H9 (cell line): Measurements from ENCODE around the gene PSMD6. TPM values are rescaled to one million over a fixed set of nuclear protein-coding genes. Genes with fewer than 3 reads are reported as not detected.

Experiments
- DNase-seq: peaks from one replicate; pipeline ENCODE4 v3.0.0-alpha.2; 2017
- H2AFZ ChIP-seq: one replicate; pipeline ENCODE4 v1.6.1; 2013; ENCODE audit warnings: mild to moderate bottlenecking, low read length, control low read depth, moderate library complexity
- H2AK5ac ChIP-seq: 2 replicates; pipeline ENCODE4 v1.6.1; 2013; ENCODE audit warnings: low read length, control low read depth, mixed read lengths; ENCODE audit not compliant: insufficient read length
- H2BK120ac ChIP-seq: one replicate; pipeline ENCODE4 v1.6.1; 2013; ENCODE audit warnings: low read depth, mild to moderate bottlenecking, low read length, control low read depth, inconsistent platforms; ENCODE audit not compliant: poor library complexity, severe bottlenecking
- H2BK12ac ChIP-seq: 2 replicates; pipeline ENCODE4 v1.6.1; 2013; ENCODE audit warnings: low read length, control low read depth, mixed read lengths, low read depth; ENCODE audit not compliant: insufficient read length
- H2BK15ac ChIP-seq: 2 replicates; pipeline ENCODE4 v1.6.1; 2013; ENCODE audit warnings: low read depth, low read length, control low read depth
- H2BK20ac ChIP-seq: one replicate; pipeline ENCODE4 v1.6.1; 2013; ENCODE audit warnings: low read depth, mild to moderate bottlenecking, low read length, control low read depth, inconsistent platforms; ENCODE audit not compliant: poor library complexity, severe bottlenecking
- H2BK5ac ChIP-seq: 2 replicates; pipeline ENCODE4 v1.6.1; 2013; ENCODE audit warnings: low read length, control low read depth, mixed read lengths; ENCODE audit not compliant: insufficient read length
- H3K14ac ChIP-seq: 2 replicates; pipeline ENCODE4 v1.6.1; 2013; ENCODE audit warnings: low read length, control low read depth; ENCODE audit not compliant: insufficient read depth
- H3K18ac ChIP-seq: 2 replicates; pipeline ENCODE4 v1.6.1; 2013; ENCODE audit warnings: low read depth, mild to moderate bottlenecking, mixed read lengths, low read length, control low read depth; ENCODE audit not compliant: insufficient read length
- H3K23ac ChIP-seq: 2 replicates; pipeline ENCODE4 v1.6.1; 2013; ENCODE audit warnings: low read length, control low read depth, mixed read lengths, low read depth; ENCODE audit not compliant: insufficient read length
- H3K23me2 ChIP-seq: 2 replicates; pipeline ENCODE4 v1.6.1; 2013; ENCODE audit warnings: low read depth, mild to moderate bottlenecking, mixed read lengths, low read length, control low read depth; ENCODE audit not compliant: insufficient read length, poor library complexity, severe bottlenecking
- H3K27ac ChIP-seq: 2 replicates; pipeline ENCODE4 v1.5.1; 2013; ENCODE audit warnings: low read length, control low read depth, mixed read lengths, low read depth; ENCODE audit not compliant: insufficient read length
- H3K27me3 ChIP-seq: 2 replicates; pipeline ENCODE4 v1.6.1; 2013; ENCODE audit warnings: low read length, control low read depth, inconsistent platforms; ENCODE audit not compliant: insufficient read depth
- H3K4ac ChIP-seq: 2 replicates; pipeline ENCODE4 v1.6.1; 2013; ENCODE audit warnings: low read depth, mild to moderate bottlenecking, control low read depth, inconsistent platforms, low read length, moderate library complexity
- H3K4me1 ChIP-seq: 2 replicates; pipeline ENCODE4 v1.6.1; 2013; ENCODE audit warnings: low read length, control low read depth, inconsistent platforms; ENCODE audit not compliant: insufficient read depth
- H3K4me2 ChIP-seq: 2 replicates; pipeline ENCODE4 v1.6.1; 2013; ENCODE audit warnings: low read length, control low read depth, mixed read lengths; ENCODE audit not compliant: insufficient read length, insufficient read depth
- H3K56ac ChIP-seq: 2 replicates; pipeline ENCODE4 v1.6.1; 2013; ENCODE audit warnings: low read depth, mild to moderate bottlenecking, mixed read lengths, low read length, control low read depth; ENCODE audit not compliant: insufficient read length
- H3K79me1 ChIP-seq: 2 replicates; pipeline ENCODE4 v1.6.1; 2013; ENCODE audit warnings: low read depth, mild to moderate bottlenecking, moderate library complexity, low read length, control low read depth, inconsistent platforms; ENCODE audit not compliant: insufficient read depth, poor library complexity, severe bottlenecking
- H3K79me2 ChIP-seq: 2 replicates; pipeline ENCODE4 v1.6.1; 2013; ENCODE audit warnings: low read length, control low read depth, inconsistent platforms; ENCODE audit not compliant: insufficient read depth
- H3K9ac ChIP-seq: 2 replicates; pipeline ENCODE4 v1.6.1; 2013; ENCODE audit warnings: low read length, control low read depth, mixed read lengths; ENCODE audit not compliant: insufficient read length; ENCODE audit errors: extremely low read depth
- H3K9me3 ChIP-seq: one replicate; pipeline ENCODE4 v1.6.1; 2013; ENCODE audit warnings: low read depth, low read length, inconsistent platforms; ENCODE audit not compliant: control insufficient read depth
- H3T11ph ChIP-seq: one replicate; pipeline ENCODE4 v1.6.1; 2013; ENCODE audit warnings: mild to moderate bottlenecking, low read length, control low read depth, inconsistent platforms
- H4K20me1 ChIP-seq: one replicate; pipeline ENCODE4 v1.6.1; 2013; ENCODE audit not compliant: control insufficient read depth, insufficient read length, insufficient read depth
- H4K5ac ChIP-seq: 2 replicates; pipeline ENCODE4 v1.6.1; 2013; ENCODE audit warnings: low read depth, mild to moderate bottlenecking, mixed read lengths, low read length, control low read depth; ENCODE audit not compliant: insufficient read length
- H4K8ac ChIP-seq: replicated peaks from 2 replicates; pipeline ENCODE4 v1.6.1; 2013; ENCODE audit warnings: low read length, control low read depth, mixed read lengths, low read depth; ENCODE audit not compliant: insufficient read length
- H4K91ac ChIP-seq: 2 replicates; pipeline ENCODE4 v1.6.1; 2013; ENCODE audit warnings: low read depth, mild to moderate bottlenecking, moderate library complexity, mixed read lengths, low read length, control low read depth; ENCODE audit not compliant: insufficient read length
- H3K27ac Mint-ChIP-seq, 3 experiments: 2 replicates in 2 of 3; 3 replicates in 1 of 3; pipeline ENCODE4 v1.8.0; 2020 to 2021; ENCODE audit warnings: mixed read lengths in 3 of 3, mild to moderate bottlenecking in 1 of 3, moderate library complexity in 1 of 3
- H3K27me3 Mint-ChIP-seq: 2 replicates; pipeline ENCODE4 v1.8.0; 2021; ENCODE audit warnings: low read depth, mild to moderate bottlenecking, moderate library complexity, mixed read lengths
- H3K36me3 Mint-ChIP-seq, 3 experiments: 2 replicates in 2 of 3; 3 replicates in 1 of 3; pipeline ENCODE4 v1.8.0; 2020 to 2021; ENCODE audit warnings: low read depth in 3 of 3, mixed read lengths in 3 of 3; ENCODE audit not compliant: insufficient read depth in 1 of 3
- H3K4me1 Mint-ChIP-seq, 2 experiments: 2 replicates each; pipeline ENCODE4 v1.8.0; 2020; ENCODE audit warnings: mixed read lengths in 2 of 2
- H3K4me3 Mint-ChIP-seq, 2 experiments: 2 replicates in 1 of 2; 3 replicates in 1 of 2; pipeline ENCODE4 v1.8.0; 2020 to 2021; ENCODE audit warnings: mild to moderate bottlenecking in 2 of 2, mixed read lengths in 2 of 2, moderate library complexity in 1 of 2
- H3K9me3 Mint-ChIP-seq, 2 experiments: 2 replicates in 1 of 2; 3 replicates in 1 of 2; pipeline ENCODE4 v1.8.0; 2020; ENCODE audit warnings: mild to moderate bottlenecking in 2 of 2, mixed read lengths in 2 of 2, moderate library complexity in 1 of 2
- CTCF ChIP-seq: fragments of 200-600 bp; sonication (generic); conservative IDR thresholded peaks from 3 replicates; pipeline ENCODE4 v1.8.0; 2021; ENCODE audit warnings: antibody characterized with exemption, mild to moderate bottlenecking
- WGBS: extraction: QIAGEN DNeasy Blood & Tissue Kit; methylation state at CpG from one replicate; pipeline ENCODE4 v1.1.7; 2013; ENCODE audit warnings: missing lambda C conversion rate, low lambda C conversion rate, mixed read lengths; ENCODE audit not compliant: insufficient read length; ENCODE audit errors: extremely low coverage; 5-methylcytosine and 5-hydroxymethylcytosine counted together
- total RNA-seq: library from RNA; stranded (reverse); gene quantifications from 2 replicates; pipeline ENCODE4 v1.2.1, GENCODE V29; 2021

PSMD6 gene
- total RNA-seq, 1 experiment from 2014 or later, result 112 TPM

DNA sequence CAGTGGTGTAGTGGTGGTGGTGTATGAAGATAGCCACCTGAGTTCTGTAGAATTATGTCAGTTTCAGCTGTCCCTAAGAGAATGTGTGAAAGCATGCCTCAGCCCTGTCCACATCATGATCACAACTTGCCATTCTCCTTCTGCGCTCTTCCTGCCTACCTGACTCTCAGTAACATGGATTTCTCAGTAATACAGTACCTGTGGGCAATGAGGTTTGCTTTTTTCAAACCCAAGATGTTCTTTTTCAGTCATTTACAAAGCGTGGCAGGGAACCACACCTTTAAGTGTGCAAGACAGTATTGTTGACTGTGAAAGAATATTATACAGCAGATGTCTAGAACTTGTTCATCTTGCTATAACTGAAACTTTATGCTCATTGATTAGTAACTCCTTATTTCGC lies 38.9 kb downstream of the PSMD6 start:
- Histone ChIP-seq H4K91ac (no peak overlapping the region), H3K27ac (no peak overlapping the region), H2BK15ac (no peak overlapping the region), H2BK12ac (no peak overlapping the region), H3K4me1 (peaks cover 2% of the 10 kb centered on the region; the same call in 1 of the 2 replicates), H2BK20ac (no peak overlapping the region), H2AFZ (no peak overlapping the region), H2BK5ac (no peak overlapping the region), H3K79me1 (no peaks in the 10 kb centered on the region), H3T11ph (no peak overlapping the region), H3K27me3 (no peaks in the 10 kb centered on the region), H3K18ac (no peak overlapping the region), H3K23me2 (no peaks in the 10 kb centered on the region), H3K23ac (no peak overlapping the region), H3K4ac (no peak overlapping the region), H3K9me3 (no peaks in the 10 kb centered on the region), H2AK5ac (no peak overlapping the region), H4K5ac (no peak overlapping the region), H4K8ac (no peak overlapping the region), H3K79me2 (no peaks in the 10 kb centered on the region), H3K14ac (no peak overlapping the region), H4K20me1 (no peaks in the 10 kb centered on the region), H3K56ac (no peak overlapping the region), H3K9ac (no peak overlapping the region), H3K4me2 (no peak overlapping the region), H2BK120ac (no peak overlapping the region)
- H3K27me3 Mint-ChIP-seq, result no peaks in the 10 kb centered on the region
- H3K36me3 Mint-ChIP-seq, result peaks cover 1 to 33% (median 24%) of the 10 kb centered on the region in 3 experiments; a peak in 6 of 7 replicates
- H3K4me3 Mint-ChIP-seq, result no peak overlapping the region
- DNase-seq, result no peak
- no peaks in the 10 kb centered on the region for H3K9me3 Mint-ChIP-seq
- H3K27ac Mint-ChIP-seq, result no peak overlapping the region
- peaks cover 2% of the 10 kb centered on the region in 2 experiments; a peak in 2 of 4 replicates for H3K4me1 Mint-ChIP-seq
- TF ChIP-seq CTCF, result no peak
- WGBS, result no CpG with 5 or more reads among the region's 3 CpGs
